T-helper 1 cell treated with Interleukin-12 subunit alpha and Interleukin-12 subunit beta and Interleukin-4 antibody, amounts not matched to agents 30 ng/mL and 1 ng/mL, for 36 hours (primary cell): Measurements from ENCODE around the gene SPRYD3. TPM values are rescaled to one million over a fixed set of nuclear protein-coding genes. Genes with fewer than 3 reads are reported as not detected.

Source experiments
- intact Hi-C: fragments of 100-400 bp; cut with micrococcal nuclease; formaldehyde crosslinking; loops from one replicate; pipeline ENCODE4 v1.15.1; 2024
- total RNA-seq: library from RNA; stranded (reverse); gene quantifications from 2 replicates; pipeline ENCODE4 v1.2.3, GENCODE V29; 2022

The SPRYD3 gene
- total RNA-seq, 1 donor from 2014 or later: 35.7 TPM

DNA sequence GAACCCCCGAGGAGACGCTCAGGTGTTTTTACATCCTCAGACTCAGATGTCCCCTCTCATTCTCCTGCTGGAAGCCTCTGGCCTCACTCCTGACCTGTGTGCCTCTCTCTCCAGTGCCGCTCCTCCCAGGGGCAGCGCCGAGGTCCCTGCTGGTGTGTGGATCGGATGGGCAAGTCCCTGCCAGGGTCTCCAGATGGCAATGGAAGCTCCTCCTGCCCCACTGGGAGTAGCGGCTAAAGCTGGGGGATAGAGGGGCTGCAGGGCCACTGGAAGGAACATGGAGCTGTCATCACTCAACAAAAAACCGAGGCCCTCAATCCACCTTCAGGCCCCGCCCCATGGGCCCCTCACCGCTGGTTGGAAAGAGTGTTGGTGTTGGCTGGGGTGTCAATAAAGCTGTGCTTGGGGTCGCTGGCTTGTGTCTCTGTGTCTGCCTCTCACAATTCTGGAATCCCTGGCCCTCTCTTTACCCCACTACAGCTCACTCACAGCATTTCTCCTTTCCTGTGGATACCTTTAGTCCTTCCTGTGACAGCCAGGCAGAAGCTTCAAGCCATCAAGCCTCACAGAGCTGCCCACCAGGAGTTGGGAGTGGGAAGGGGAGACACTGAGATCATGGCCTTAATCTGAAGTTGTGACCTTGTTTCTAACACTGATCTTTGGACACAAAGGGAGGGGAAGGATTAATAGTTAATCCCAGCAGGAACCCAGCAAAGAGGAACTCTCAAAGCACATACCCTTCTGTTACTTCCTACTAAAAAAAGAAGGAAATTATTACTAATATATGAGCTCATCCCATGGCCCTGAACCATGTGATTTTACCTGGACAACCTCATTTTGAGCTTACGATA is 23.0 kb upstream of the SPRYD3 start:
- intact Hi-C loops: no loop called here

GRCh38 chr12:53101266-53101665 is 22.1 kb upstream of the SPRYD3 start:
- intact Hi-C loops: no loop called here

- intact Hi-C loops: no loop called here
These were observed 21.4 kb upstream of the SPRYD3 start for GRCh38 chr12:53100466-53101151.

DNA sequence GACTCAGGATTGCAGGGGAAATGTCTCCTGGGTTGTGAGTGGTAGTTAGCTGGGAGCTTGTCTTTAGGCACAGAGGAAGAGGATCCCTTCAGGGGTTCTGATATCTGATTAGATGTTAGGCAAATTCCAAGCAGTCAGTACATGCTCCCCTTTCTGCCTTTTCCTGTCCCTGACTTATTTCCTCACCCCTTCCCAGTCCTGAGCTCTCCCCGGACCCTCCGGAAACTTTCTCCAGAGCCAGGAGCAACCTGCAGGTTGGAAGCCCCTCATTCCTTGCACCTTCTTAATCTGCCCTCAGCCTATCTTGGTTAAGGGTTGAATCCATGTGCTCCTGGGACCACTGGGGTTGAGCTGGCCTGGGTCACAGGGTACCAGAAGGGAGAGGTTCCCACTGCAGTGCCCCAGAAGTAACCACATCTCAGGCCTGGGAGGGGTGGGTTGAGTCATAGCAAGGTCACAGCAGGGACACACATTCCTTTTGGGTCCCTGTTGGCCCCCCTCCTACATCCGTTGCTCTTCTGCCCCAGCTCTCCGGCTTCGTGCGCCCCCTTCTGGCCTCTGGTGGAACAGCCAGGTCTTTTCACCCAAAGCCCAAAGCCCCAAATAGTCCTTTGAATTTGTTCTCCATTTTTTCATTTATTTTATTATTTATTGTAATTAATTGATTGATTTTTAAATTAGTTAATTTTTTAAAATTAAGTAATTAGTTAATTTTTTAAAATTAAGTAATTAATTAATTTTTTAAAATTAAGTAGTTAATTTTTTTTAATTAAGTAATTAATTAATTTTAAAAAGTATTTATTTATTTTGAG is 20.1 kb upstream of the SPRYD3 start:
- intact Hi-C loops: loop anchor here (1.0 to 5.0 kb wide), 5 partner anchors 20 to 212 kb away; partner anchors contain the start of gene SPRYD3

DNA sequence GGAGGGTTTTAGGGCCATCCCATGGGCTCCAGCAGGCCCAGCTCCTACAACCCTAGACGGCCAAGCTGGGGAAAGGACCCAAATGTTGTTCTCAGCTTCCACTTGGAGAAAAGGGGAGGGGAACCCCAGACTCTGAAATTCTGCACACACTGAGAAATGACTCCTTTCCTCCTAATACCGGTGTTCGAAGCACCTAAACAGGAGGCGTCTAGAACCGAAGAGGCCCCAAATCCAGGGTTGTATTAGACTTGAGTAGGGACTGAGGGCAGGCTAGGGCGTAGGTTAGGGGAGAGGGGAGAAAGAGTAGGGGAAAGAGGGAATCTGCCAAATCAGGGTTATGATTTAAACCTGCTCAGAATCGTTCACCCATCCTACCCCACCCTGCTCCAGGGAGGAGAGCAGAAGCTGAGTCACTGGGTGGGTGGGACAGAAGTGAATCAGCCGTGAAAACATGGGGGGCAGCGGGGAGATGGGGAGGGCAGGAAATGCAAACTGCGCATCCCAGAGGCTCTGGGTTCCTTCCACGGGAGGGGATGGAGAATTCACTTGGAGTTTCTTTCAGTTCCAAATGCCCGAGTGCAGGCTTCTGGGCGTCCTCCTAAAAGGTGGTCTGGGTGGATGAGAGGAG is 19.3 kb upstream of the SPRYD3 start:
- intact Hi-C loops: loop anchor here (5.0 kb wide), 1 partner anchor 211 kb away; no protein-coding TSS in a partner anchor

DNA sequence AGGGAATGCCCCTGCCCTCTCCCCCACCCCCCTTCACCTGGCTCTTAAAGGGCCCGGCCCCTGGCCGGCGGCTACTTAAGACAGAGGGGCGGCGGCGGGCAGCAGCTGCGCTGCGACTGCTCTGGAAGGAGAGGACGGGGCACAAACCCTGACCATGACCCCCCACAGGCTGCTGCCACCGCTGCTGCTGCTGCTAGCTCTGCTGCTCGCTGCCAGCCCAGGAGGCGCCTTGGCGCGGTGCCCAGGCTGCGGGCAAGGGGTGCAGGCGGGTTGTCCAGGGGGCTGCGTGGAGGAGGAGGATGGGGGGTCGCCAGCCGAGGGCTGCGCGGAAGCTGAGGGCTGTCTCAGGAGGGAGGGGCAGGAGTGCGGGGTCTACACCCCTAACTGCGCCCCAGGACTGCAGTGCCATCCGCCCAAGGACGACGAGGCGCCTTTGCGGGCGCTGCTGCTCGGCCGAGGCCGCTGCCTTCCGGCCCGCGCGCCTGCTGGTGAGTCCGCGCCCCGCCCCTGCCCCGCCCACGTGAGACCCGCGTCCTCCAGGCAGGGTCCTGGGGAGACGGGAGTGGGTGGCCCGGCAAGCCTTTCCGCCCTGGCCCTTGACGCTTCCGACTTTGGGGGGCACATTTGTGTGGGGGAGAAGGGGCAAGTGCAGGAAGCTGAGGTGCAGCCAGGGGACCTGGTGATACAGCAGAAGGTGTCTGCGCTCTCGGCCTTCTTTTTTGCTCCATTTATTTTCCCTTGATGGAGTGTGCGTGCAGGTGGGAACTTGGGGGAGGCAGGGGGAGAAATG is 18.6 kb upstream of the SPRYD3 start, which contains the start of gene IGFBP6:
TSS of gene IGFBP6 (plus strand) at position 104 of the 790 bp plus-strand sequence. CDS start at position 155, 51 bp downstream.
- intact Hi-C loops: loop anchor here (5.0 kb wide), 1 partner anchor 210 kb away; no protein-coding TSS in a partner anchor

DNA sequence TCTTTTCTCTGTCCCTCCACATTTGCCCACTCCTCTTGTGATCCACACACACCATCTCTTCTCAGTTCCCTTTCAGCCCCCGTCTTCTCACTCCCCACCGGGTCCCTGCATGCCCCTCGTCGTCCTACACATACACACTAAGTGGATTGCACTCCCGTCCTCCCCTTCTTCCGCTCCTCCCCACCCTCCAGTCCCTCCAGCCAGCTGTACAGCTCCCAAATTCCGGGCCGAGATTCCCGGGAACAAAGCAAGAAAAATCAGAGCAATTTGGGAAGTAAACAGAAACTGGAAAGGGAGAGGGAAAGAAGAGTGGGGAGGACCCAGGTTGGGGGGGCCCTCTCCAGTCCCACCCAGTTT is 18.0 kb upstream of the SPRYD3 start:
- intact Hi-C loops: loop anchor here (5.0 kb wide), 1 partner anchor 210 kb away; no protein-coding TSS in a partner anchor

- intact Hi-C loops: loop anchor here (5.0 kb wide), 1 partner anchor 209 kb away; no protein-coding TSS in a partner anchor
These were observed 17.6 kb upstream of the SPRYD3 start for GRCh38 chr12:53096759-53097158.

GRCh38 chr12:53096089-53096741 is 17.0 kb upstream of the SPRYD3 start:
- intact Hi-C loops: loop anchor here (5.0 kb wide), 1 partner anchor 209 kb away; no protein-coding TSS in a partner anchor

DNA sequence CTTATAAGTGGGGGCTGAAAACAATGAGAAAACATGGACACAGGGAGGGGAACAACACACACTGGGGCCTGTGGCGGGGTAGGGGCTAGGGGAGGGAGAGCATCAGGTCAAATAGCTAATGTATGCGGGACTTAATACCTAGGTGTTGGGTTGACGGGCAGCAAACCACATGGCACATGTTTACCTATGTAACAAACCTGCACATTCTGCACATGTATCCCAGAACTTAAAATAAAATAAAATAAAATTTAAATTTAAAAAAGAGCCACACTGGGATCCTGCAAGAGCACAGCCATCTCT is 16.4 kb upstream of the SPRYD3 start:
- intact Hi-C loops: loop anchor here (5.0 kb wide), 1 partner anchor 208 kb away; no protein-coding TSS in a partner anchor

- intact Hi-C loops: loop anchor here (5.0 kb wide), 1 partner anchor 208 kb away; no protein-coding TSS in a partner anchor
These were observed 15.8 kb upstream of the SPRYD3 start for GRCh38 chr12:53094796-53095595.

- intact Hi-C loops: no loop called here
These were observed 15.2 kb upstream of the SPRYD3 start for GRCh38 chr12:53094394-53094787.

DNA sequence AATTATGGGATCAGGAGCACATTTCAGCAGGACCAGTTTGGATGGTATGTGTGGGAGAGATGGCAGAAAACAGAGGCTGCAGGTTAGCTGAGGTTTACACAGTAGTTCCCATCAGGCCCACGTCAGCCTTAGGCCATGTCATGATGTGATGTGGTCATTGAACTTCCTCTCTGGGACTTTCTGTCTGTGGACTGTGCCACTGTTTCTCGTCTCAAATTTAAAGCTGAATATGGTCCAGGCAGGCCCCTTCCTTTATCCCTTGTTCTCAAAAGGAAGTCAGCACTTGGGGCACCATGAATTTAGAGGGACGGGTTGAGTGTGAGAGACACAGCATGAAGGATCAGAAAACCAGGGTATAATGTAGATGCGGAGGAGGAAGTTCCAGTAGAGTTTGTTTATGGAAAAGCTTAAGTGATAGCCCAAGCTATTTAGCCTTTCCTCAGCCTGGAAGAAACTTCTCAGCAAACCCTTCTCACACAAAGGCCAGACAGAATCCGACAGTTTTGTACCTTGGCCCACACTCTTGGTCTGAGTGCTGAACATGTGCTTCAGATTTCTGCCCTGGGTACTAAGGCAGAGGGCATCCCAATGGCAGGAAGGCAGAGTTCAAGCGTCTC is 14.7 kb upstream of the SPRYD3 start:
- intact Hi-C loops: no loop called here

DNA sequence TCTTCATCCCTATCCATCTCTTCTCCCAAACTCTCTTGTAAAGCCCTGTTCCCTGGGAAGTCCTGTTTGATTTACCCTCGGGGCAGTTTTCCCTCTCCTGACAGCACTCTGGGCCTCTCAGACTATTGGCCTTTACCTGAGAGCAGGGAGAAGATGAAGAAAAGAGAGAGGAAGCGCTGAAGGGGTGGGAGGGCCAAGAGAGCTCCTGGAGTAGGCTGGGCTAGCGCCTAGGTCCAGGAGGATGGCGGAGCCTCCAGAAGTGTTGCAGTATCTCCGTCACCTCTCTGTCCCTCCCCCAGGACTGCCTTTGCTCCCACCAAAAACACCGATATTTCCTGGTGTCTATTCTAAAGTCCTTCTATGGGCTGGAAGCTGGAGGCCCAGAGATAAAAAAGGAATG is 12.6 kb upstream of the SPRYD3 start:
- intact Hi-C loops: no loop called here

DNA sequence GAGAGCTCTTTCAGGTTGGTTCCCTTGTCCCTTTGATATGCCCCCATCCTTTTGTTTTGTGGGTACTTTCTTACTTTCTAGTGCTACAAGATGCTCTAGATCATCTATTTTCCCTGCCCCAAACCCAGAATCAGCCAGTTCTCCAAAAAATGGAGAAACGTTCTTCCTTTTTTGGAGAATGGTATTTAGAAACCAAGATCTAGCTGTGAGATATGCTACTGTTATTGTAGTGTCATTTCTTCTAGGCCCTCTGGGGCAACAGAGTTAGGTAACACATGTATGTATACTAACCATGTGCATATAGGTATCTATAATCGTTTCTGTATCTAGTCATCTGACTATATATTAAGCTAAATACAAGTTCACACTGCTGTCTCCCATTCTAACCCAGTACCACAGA is 11.4 kb upstream of the SPRYD3 start:
- intact Hi-C loops: no loop called here

DNA sequence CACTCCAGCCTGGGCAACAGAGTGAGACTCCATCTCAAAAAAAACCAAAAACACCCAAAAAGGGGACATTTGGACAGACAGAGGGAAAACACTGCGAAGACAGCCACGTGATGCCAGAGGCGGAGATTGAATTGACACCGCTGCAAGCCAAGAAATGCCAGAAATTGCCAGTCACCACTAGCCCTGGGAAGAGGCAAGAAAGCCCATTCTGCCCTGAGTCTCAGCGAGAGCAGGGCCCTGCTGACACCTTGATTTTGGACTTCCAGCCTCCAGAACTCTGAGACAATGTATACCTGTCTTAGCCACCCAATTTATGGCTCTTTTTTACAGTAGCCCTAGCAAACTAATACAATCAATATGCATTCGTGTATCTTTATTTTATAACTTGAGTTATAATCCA is 10.9 kb upstream of the SPRYD3 start:
- intact Hi-C loops: no loop called here

DNA sequence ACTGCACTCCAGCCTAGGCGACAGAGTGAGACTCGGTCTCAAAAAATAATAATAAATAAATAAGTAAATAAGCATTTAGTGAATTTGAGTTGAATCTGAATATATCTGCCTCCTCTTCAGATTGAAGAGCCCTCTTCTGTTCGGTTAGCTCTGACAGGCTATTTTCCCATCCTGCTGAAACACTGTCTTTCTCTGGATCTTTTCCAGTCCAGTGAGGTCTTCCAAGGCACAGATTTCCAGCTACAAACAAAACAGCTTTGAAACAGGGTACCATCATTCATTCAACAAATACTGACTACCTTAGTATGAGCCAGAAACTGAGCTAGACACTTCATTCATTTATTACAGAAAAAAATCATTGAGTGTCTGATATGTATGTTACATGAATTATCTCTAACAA is 7.2 kb upstream of the SPRYD3 start:
- intact Hi-C loops: no loop called here

DNA sequence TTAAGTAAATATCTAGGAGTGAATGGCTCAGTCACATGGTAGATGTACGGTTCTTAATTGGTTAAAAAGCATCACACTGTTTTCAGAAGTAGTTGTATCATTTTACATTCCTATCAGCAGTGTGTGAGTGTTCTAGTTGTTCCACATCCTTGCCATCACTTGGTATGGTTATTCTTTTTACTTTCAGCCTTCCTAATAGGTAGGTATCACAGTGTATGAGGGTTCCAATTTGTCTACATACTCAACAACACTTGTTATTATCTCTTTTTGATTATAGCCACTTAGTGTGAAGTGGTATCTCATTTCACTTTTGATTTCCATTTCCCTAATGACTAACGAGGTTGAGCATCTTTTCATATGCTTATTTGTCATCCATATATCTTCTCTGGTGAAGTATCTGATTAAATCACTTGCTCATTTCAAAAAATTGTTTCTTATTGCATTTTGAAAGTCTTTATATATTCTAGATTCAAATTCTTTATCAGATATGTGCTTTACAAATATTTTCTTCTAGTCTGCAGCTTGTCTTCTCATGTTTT is 3.5 kb upstream of the SPRYD3 start:
- intact Hi-C loops: no loop called here
